ENCODE results near the gene STT3B. TPM values are rescaled to one million over a fixed set of nuclear protein-coding genes. Genes with fewer than 3 reads are reported as not detected.

Gene STT3B
- total and polyA plus RNA-seq, 3 donors from 2014 or later, result 140 to 231 (median 178) TPM

DNA sequence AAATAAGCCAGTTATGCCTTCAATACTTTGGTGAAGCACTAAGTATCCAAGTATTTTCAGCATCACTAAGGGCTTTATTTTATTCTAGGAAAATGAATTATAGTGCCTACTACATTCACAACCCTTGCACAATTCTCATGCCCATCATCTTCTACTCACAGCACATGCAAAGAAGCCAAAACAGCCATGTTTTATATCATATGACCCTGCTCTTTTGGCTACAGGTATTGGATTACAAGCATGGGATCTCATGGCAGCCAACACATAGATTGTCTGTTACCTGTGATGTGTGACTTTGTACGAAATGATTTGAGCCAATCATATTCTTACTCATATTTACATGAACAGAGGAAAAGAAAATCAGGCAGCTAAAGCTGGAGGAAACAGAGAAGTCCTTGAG, 38.6 kb downstream of the STT3B start:
- H3K4me3 ChIP-seq, result no peak overlapping the region
- no peaks in the 10 kb centered on the region for H3K4me1 ChIP-seq
- no peak for DNase-seq
- no peaks in the 10 kb centered on the region for H3K27me3 ChIP-seq
- H3K27ac ChIP-seq, result no peak overlapping the region
- WGBS, 2 donors, result 90% methylated on average over 1 of the region's 1 CpG
- intact Hi-C loops (cut with DNase I; ENCODE audit: low total_unique reads), result no loop called here
- no peaks in the 10 kb centered on the region for H3K36me3 ChIP-seq (ENCODE audit: low read depth, missing control alignments)
- TF ChIP-seq CTCF (IDR thresholded peaks at IDR 0.05) (no peak), POLR2A (IDR thresholded peaks at IDR 0.05) (no peak)
- H3K9me3 ChIP-seq, result no peaks in the 10 kb centered on the region

- WGBS, 2 donors, result 93 to 97% methylated on average over 4 of the region's 4 CpGs
- no peak for DNase-seq
- TF ChIP-seq CTCF (IDR thresholded peaks at IDR 0.05) (no peak), POLR2A (IDR thresholded peaks at IDR 0.05) (no peak)
- H3K27me3 ChIP-seq, result no peaks in the 10 kb centered on the region
- intact Hi-C loops (cut with DNase I; ENCODE audit: low total_unique reads), result no loop called here
- H3K4me1 ChIP-seq, result no peaks in the 10 kb centered on the region
- H3K36me3 ChIP-seq (ENCODE audit: low read depth, missing control alignments), result no peaks in the 10 kb centered on the region
- no peaks in the 10 kb centered on the region for H3K9me3 ChIP-seq
- H3K4me3 ChIP-seq, result no peak overlapping the region
- no peak overlapping the region for H3K27ac ChIP-seq
These were observed 39.7 kb downstream of the STT3B start for GRCh38 chr3:31572236-31573004.

DNA sequence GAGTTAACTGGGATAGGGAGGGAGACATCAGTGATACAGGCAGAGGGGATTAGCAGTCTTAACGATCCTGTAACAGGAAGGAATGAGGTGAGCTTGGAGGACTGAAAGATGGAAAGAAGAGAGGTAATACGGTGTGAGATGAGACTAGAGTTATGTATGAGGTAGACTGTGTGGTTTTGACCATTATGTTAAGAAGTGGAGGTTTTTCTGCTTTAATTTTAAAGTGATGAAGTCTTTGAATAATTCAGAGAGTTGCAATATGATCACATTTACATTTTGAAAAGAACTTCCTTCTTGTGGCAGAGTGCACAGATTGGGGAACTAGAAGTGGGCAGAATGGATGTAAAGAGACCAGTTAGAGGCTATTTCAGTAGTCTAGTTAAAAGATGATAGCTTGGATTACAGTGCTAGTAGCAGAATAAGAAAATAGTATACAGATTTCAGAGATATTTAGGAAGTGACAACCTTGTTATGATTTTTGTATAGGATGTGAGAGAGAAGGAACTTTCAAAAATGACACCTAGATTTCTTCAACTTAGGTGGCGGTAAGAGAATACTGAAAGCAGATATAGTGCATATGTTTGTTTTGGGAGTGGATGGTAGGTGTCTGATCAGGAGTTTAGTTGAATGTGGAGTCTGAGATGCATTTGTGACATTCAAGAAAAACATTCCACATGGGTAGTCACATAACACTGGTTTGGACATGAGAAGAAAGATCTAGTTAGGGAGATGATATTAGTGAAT, 40.5 kb downstream of the STT3B start:
- no peaks in the 10 kb centered on the region for H3K4me1 ChIP-seq
- H3K36me3 ChIP-seq (ENCODE audit: low read depth, missing control alignments), result no peaks in the 10 kb centered on the region
- H3K27ac ChIP-seq, result no peak overlapping the region
- no peak for DNase-seq
- H3K9me3 ChIP-seq, result no peaks in the 10 kb centered on the region
- WGBS, 2 donors, result 66 to 69% methylated on average over 3 of the region's 3 CpGs
- intact Hi-C loops (cut with DNase I; ENCODE audit: low total_unique reads), result no loop called here
- no peaks in the 10 kb centered on the region for H3K27me3 ChIP-seq
- TF ChIP-seq CTCF (IDR thresholded peaks at IDR 0.05) (no peak), POLR2A (IDR thresholded peaks at IDR 0.05) (no peak)
- H3K4me3 ChIP-seq, result no peak overlapping the region

DNA sequence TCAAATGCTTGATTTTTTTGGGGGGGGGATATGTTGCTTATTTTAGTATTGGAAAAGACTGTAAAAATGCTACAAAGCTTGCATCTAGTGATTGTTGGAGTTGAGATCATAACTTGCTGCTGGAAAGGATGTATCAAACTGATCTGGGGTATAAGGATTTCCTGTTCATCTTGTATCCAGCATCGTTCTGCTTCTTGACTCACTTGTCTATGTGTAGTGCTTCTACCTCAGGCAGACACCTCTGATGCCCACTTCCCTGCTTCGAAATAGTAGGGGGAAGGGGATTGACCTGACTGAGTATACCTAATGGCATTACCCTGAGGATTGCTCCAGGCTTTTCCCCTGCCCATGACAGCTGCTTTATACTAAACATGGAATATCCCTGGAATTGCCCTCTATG, 42.7 kb downstream of the STT3B start:
- DNase-seq, result no peak
- Histone ChIP-seq H3K4me3 (no peak overlapping the region), H3K4me1 (no peaks in the 10 kb centered on the region), H3K9me3 (no peaks in the 10 kb centered on the region), H3K27ac (no peak overlapping the region), H3K27me3 (no peaks in the 10 kb centered on the region), H3K36me3 (ENCODE audit: low read depth, missing control alignments) (no peaks in the 10 kb centered on the region)
- WGBS, 2 donors, result 66 to 75% methylated on average over 2 of the region's 2 CpGs
- intact Hi-C loops (cut with DNase I; ENCODE audit: low total_unique reads), result no loop called here
- TF ChIP-seq CTCF (IDR thresholded peaks at IDR 0.05) (no peak), POLR2A (IDR thresholded peaks at IDR 0.05) (no peak)
